Peyer's patch (tissue), 4 donors: Measurements from ENCODE around the gene FOXO1. TPM values are rescaled to one million over a fixed set of nuclear protein-coding genes. Genes with fewer than 3 reads are reported as not detected.

Experiments used
- DNase-seq, 3 donors: peaks; one replicate each; pipeline ENCODE4 v3.0.0-alpha.2; 2017 to 2019
- H3K27ac ChIP-seq, 4 donors: fragments of 200-600 bp; sonication (generic); one replicate each; pipeline ENCODE4 v1.5.1; 2016 to 2019
- H3K27me3 ChIP-seq, 2 donors: fragments of 200-600 bp; sonication (generic); one replicate each; pipeline ENCODE4 v1.5.1; 2019
- H3K36me3 ChIP-seq, 3 donors: fragments of 200-600 bp; sonication (generic); one replicate each; pipeline ENCODE4 v1.5.1; 2016 to 2019
- H3K4me1 ChIP-seq, 4 donors: fragments of 200-600 bp; sonication (generic); one replicate each; pipeline ENCODE4 v1.5.1; 2016 to 2019
- H3K4me3 ChIP-seq, 4 donors: fragments of 200-600 bp; sonication (generic); 1 replicate in 3 of 4; 2 replicates in 1 of 4; pipeline ENCODE4 v1.5.1; 2016 to 2019; ENCODE audit warnings: mild to moderate bottlenecking in 1 of 4
- H3K9me3 ChIP-seq, 4 donors: fragments of 200-600 bp; sonication (generic); one replicate each; pipeline ENCODE4 v1.5.1; 2016 to 2019; ENCODE audit warnings: mild to moderate bottlenecking in 1 of 4
- POLR2A ChIP-seq, 2 donors: fragments of 450-650 bp; IDR thresholded peaks; one replicate each; pipeline ENCODE4 v1.5.1; 2017; ENCODE audit warnings: antibody characterized with exemption in 2 of 2, mild to moderate bottlenecking in 2 of 2, moderate library complexity in 2 of 2
- total RNA-seq, 4 donors: library from RNA; depleted of rRNA; stranded (reverse); fragments of >200 nt; gene quantifications; one replicate each; pipeline ENCODE4 v1.1.0, GENCODE V29; 2016
- TF ChIP-seq, protein P1 (sequence below), 6 experiments: fragments of 450-650 bp in 4 of 6; fragments of 200-600 bp in 2 of 6; sonication (generic) in 1 of 6; IDR thresholded peaks; one replicate each; pipeline ENCODE4 v1.5.1; 2017 to 2019; ENCODE audit warnings: antibody characterized with exemption in 6 of 6, mild to moderate bottlenecking in 3 of 6, moderate library complexity in 1 of 6

The FOXO1 gene
- total RNA-seq, 4 donors from 2014 or later, result 22.2 to 32.2 (median 26.8) TPM

DNA sequence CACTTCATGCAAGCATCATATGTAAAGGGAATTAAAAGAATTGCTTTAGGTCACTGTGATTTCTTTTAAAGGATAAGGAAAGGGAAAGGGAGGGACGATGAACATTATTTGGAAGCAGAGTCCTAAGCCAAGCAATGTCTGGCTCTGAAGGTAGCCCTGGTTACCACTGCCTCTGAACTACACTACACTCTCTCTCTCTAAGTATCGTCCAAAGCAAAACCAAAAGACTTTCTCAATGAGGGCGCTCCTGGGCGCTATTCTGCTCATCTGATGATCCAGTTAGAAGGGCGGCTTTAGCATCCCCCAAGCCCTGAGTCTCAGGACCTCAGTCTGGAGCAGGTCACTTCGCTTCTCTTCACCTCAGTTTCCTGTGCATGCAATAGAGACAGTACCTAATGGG lies 26.2 kb downstream of the FOXO1 start:
- no peaks in the 10 kb centered on the region for H3K9me3 ChIP-seq
- TF ChIP-seq, protein P1, sequence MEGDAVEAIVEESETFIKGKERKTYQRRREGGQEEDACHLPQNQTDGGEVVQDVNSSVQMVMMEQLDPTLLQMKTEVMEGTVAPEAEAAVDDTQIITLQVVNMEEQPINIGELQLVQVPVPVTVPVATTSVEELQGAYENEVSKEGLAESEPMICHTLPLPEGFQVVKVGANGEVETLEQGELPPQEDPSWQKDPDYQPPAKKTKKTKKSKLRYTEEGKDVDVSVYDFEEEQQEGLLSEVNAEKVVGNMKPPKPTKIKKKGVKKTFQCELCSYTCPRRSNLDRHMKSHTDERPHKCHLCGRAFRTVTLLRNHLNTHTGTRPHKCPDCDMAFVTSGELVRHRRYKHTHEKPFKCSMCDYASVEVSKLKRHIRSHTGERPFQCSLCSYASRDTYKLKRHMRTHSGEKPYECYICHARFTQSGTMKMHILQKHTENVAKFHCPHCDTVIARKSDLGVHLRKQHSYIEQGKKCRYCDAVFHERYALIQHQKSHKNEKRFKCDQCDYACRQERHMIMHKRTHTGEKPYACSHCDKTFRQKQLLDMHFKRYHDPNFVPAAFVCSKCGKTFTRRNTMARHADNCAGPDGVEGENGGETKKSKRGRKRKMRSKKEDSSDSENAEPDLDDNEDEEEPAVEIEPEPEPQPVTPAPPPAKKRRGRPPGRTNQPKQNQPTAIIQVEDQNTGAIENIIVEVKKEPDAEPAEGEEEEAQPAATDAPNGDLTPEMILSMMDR (IDR thresholded peaks at IDR 0.05), result no peak
- no peak for TF ChIP-seq POLR2A (IDR thresholded peaks at IDR 0.05)
- H3K4me3 ChIP-seq, result no peak overlapping the region
- DNase-seq, result no peak
- no peaks in the 10 kb centered on the region for H3K36me3 ChIP-seq
- H3K27ac ChIP-seq, result no peak overlapping the region
- H3K27me3 ChIP-seq, result no peaks in the 10 kb centered on the region
- H3K4me1 ChIP-seq, result peaks cover 0 to 44% (median 8%) of the 10 kb centered on the region in 4 donors

DNA sequence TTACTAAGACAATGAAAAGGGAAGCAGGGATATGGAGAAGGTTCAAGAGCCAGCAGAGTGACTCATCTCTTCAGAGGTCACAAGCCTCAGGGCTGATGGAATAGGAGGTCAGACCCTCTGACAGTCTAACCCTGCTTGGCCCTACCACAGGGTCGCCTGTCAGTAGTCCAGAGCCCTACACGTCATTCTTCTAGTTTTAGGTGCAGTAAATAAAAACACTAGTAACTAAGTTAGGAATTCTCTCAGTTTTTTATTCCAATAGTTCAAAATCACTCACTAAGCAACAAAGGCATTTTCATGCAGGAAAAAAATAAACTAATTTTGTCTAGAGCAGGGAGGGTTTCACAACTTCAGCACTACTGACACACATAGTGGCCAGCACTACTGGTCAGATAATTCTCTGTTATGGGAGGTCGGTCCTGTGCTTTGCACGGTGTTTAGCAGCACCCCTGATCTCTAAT lies 27.2 kb downstream of the FOXO1 start:
- no peak for DNase-seq
- Histone ChIP-seq H3K4me3 (no peak overlapping the region), H3K9me3 (no peaks in the 10 kb centered on the region), H3K27ac (peak overlapping the region in 1 of 4 donors; percentile 12), H3K36me3 (no peaks in the 10 kb centered on the region), H3K27me3 (no peaks in the 10 kb centered on the region), H3K4me1 (peaks cover 0 to 34% (median 5%) of the 10 kb centered on the region in 4 donors)
- TF ChIP-seq, protein P1 (IDR thresholded peaks at IDR 0.05), result no peak
- TF ChIP-seq POLR2A (IDR thresholded peaks at IDR 0.05), result no peak

DNA sequence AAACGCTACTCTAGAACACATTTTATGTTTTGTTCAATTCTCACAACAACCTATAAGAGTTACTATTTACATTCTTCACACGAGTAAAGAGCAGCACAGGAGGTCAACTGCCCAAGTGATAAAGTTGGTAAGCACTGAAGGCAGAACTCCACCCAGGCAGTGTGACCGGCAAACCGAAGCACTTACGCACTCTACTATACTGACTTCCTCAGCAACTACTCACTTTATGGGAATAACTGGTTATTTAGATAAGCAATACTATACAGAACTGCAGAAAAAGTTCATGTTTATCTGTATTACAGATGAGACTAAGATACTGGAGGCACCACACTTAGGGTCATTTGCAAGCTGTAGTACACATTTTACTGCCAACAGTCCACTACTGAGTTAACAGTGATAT lies 28.8 kb downstream of the FOXO1 start:
- no peaks in the 10 kb centered on the region for H3K9me3 ChIP-seq
- no peak for TF ChIP-seq POLR2A (IDR thresholded peaks at IDR 0.05)
- TF ChIP-seq, protein P1 (IDR thresholded peaks at IDR 0.05), result no peak
- no peak for DNase-seq
- no peaks in the 10 kb centered on the region for H3K27me3 ChIP-seq
- H3K4me3 ChIP-seq, result no peak overlapping the region
- peak overlapping the region in 1 of 4 donors; percentile 30 for H3K27ac ChIP-seq
- no peaks in the 10 kb centered on the region for H3K36me3 ChIP-seq
- peaks cover 0 to 34% (median 5%) of the 10 kb centered on the region in 4 donors for H3K4me1 ChIP-seq

DNA sequence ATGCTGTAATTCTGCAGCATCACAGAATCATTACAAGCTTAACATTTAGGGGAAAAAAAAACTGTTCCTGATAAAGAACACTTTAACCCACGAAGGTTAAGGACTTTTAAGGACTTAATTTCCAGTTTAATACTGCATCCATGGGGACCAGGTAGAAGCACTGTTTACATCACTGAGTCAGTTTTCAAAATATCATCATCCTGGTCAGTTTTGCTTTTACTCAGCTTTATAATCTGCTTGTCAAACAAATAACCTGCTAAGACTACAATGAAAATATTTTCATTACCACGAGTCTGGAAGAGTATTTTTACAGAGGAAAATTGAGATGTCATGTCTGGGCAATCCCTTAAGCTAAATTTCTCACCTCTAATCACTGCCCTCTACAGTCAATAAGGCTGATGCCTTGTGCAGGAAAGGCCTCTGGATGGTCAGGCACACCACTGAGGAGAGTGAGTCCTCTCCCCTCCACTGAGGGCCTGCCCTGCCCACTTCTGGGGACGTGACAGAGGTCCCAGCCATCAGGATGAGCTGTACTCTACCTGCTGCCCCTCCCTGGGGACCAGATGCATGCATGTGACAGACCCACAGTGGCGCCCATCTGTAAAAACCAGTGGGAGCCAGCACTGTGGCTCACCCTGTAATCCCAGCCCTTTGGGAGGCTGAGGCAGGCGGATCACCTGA lies 31.0 kb downstream of the FOXO1 start:
- Histone ChIP-seq H3K4me1 (peaks cover 0 to 34% (median 7%) of the 10 kb centered on the region in 4 donors), H3K36me3 (no peaks in the 10 kb centered on the region), H3K9me3 (no peaks in the 10 kb centered on the region), H3K27me3 (no peaks in the 10 kb centered on the region), H3K27ac (no peak overlapping the region), H3K4me3 (no peak overlapping the region)
- no peak for DNase-seq
- TF ChIP-seq, protein P1 (IDR thresholded peaks at IDR 0.05), result no peak
- TF ChIP-seq POLR2A (IDR thresholded peaks at IDR 0.05), result no peak

DNA sequence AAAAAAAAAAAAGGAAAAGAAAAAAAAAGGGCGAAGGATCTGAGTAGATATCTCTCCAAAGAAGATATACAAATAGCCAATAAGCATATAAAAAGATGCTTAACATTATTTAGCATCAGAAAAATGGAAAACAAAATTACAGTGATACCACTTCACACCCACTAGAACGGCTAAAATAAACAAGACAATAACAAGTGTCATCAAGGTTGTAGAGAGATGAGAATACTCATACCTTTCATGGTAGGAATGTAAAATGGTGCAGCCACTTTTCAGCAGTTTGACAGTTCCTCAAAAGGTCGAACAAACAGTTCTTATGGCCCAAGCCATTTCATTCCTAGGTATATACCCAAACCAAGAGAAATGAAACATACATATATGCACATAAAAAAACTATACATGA lies 33.5 kb downstream of the FOXO1 start:
- Histone ChIP-seq H3K27me3 (no peaks in the 10 kb centered on the region), H3K36me3 (no peaks in the 10 kb centered on the region), H3K27ac (no peak overlapping the region), H3K4me3 (no peak overlapping the region), H3K4me1 (peaks cover 0 to 11% (median 8%) of the 10 kb centered on the region in 4 donors), H3K9me3 (no peaks in the 10 kb centered on the region)
- DNase-seq, result no peak
- no peak for TF ChIP-seq POLR2A (IDR thresholded peaks at IDR 0.05)
- TF ChIP-seq, protein P1 (IDR thresholded peaks at IDR 0.05), result no peak
